OCI-LY3 (cell line): Measurements from ENCODE around the gene GSTA3.

ENCODE experiments used
- H2AFZ ChIP-seq: fragments of 200-600, 300-600 bp; shearing (Covaris generic); 2 replicates; pipeline ENCODE4 v1.6.0; 2014; ENCODE audit warnings: antibody characterized with exemption, low read depth, low read length
- H3K27ac ChIP-seq: fragments of 200-600, 300-600 bp; sonication (generic); 2 replicates; pipeline ENCODE4 v1.5.1; 2014; ENCODE audit warnings: mild to moderate bottlenecking, low read length, moderate library complexity, mixed read lengths
- H3K27me3 ChIP-seq: fragments of 200-600, 300-600 bp; sonication (generic); 2 replicates; pipeline ENCODE4 v1.6.1; 2014; ENCODE audit warnings: low read depth, low read length, mixed read lengths
- H3K36me3 ChIP-seq: fragments of 200-600, 300-600 bp; sonication (generic); replicated peaks from 2 replicates; pipeline ENCODE3; 2014; ENCODE audit warnings: low read depth, low read length, mixed read lengths
- H3K4me1 ChIP-seq: fragments of 300-600, 200-600 bp; sonication (generic); 2 replicates; pipeline ENCODE4 v1.6.1; 2014; ENCODE audit warnings: low read length, mixed read lengths
- H3K4me2 ChIP-seq: fragments of 200-600, 300-600 bp; sonication (generic); 2 replicates; pipeline ENCODE4 v1.6.1; 2014; ENCODE audit warnings: low read length, mixed read lengths
- H3K4me3 ChIP-seq: fragments of 300-600, 200-600 bp; sonication (generic); 2 replicates; pipeline ENCODE4 v1.5.1; 2014; ENCODE audit warnings: antibody characterized with exemption, mild to moderate bottlenecking, low read length, moderate library complexity
- H3K79me2 ChIP-seq: fragments of 300-600, 200-600 bp; shearing (Covaris generic); 2 replicates; pipeline ENCODE4 v1.6.1; 2014; ENCODE audit warnings: mild to moderate bottlenecking, low read length, mixed read lengths
- H3K9ac ChIP-seq: fragments of 300-600, 200-600 bp; shearing (Covaris generic); 2 replicates; pipeline ENCODE4 v1.6.0; 2014; ENCODE audit warnings: mild to moderate bottlenecking, low read length, moderate library complexity
- H3K9me3 ChIP-seq: fragments of 200-600, 300-600 bp; shearing (Covaris generic); 2 replicates; pipeline ENCODE4 v1.6.1; 2014; ENCODE audit warnings: low read length, mixed read lengths; ENCODE audit not compliant: insufficient read depth
- H4K20me1 ChIP-seq: fragments of 200-600, 300-600 bp; sonication (generic); 2 replicates; pipeline ENCODE4 v1.6.1; 2016; ENCODE audit warnings: low read length, mixed read lengths; ENCODE audit not compliant: insufficient read depth
- EZH2phosphoT487 ChIP-seq: fragments of 200-600 bp; shearing (Covaris generic); IDR thresholded peaks from 2 replicates; pipeline ENCODE4 v1.6.1; 2018; ENCODE audit warnings: antibody characterized with exemption, mixed run types, low read depth
- TF ChIP-seq, protein P1 (sequence below): fragments of 200-600, 300-600 bp; sonication (generic); IDR thresholded peaks from 2 replicates; pipeline ENCODE4 v1.5.1; 2014; ENCODE audit warnings: antibody characterized with exemption, low read length, low read depth

The GSTA3 gene

DNA sequence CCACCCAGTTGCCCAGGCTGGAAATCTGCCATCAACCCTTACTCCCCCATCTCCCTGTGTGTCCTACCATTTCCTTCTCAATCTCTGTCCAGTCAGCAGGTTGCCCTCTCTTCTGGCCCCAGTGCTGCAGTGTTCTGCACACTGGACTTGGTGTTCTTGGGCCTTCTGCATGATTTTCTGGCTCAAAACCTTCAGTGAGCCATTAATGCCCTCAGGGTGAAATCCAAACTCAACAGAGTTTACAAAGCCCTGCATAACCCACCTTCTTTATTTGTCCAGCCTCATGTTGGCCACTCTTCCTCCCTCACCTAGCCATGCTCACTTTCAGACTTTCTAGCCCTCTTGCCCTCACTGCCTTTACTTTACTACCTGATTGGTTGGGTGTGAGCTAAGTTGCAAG, 5.0 kb upstream of the GSTA3 start:
- H2AFZ ChIP-seq = no peak overlapping the region
- peaks cover 2% of the 10 kb centered on the region for H3K4me1 ChIP-seq
- no peaks in the 10 kb centered on the region for H3K9me3 ChIP-seq
- TF ChIP-seq EZH2phosphoT487 = no peak
- TF ChIP-seq, protein P1, sequence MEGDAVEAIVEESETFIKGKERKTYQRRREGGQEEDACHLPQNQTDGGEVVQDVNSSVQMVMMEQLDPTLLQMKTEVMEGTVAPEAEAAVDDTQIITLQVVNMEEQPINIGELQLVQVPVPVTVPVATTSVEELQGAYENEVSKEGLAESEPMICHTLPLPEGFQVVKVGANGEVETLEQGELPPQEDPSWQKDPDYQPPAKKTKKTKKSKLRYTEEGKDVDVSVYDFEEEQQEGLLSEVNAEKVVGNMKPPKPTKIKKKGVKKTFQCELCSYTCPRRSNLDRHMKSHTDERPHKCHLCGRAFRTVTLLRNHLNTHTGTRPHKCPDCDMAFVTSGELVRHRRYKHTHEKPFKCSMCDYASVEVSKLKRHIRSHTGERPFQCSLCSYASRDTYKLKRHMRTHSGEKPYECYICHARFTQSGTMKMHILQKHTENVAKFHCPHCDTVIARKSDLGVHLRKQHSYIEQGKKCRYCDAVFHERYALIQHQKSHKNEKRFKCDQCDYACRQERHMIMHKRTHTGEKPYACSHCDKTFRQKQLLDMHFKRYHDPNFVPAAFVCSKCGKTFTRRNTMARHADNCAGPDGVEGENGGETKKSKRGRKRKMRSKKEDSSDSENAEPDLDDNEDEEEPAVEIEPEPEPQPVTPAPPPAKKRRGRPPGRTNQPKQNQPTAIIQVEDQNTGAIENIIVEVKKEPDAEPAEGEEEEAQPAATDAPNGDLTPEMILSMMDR = no peak
- no peak overlapping the region for H3K27ac ChIP-seq
- no peaks in the 10 kb centered on the region for H3K36me3 ChIP-seq
- H3K4me3 ChIP-seq = no peak overlapping the region
- H3K4me2 ChIP-seq = no peak overlapping the region
- no peak overlapping the region for H3K9ac ChIP-seq
- H3K27me3 ChIP-seq = no peaks in the 10 kb centered on the region
- no peaks in the 10 kb centered on the region for H4K20me1 ChIP-seq
- H3K79me2 ChIP-seq = no peaks in the 10 kb centered on the region

DNA sequence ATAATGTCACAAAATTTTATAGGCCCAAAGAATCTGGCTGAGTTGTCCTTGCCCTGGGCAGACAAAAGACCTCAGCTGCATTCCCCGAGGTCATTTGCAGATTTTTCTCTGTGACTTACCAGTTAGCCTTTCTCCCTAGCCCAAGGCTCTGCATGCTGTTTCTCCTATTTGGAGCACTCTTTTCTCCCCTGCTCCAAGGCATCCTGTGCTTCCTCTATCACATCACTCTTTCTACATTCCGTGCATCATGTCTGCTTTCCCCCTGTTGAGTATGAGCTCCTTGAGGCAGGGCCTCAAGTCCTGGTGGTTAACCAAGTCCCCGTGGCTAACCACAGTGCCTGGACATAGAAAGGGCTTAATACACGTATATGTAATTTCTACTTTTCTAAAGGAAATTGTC, 593 bp upstream of the GSTA3 start:
- H3K9me3 ChIP-seq = no peaks in the 10 kb centered on the region
- H4K20me1 ChIP-seq = no peaks in the 10 kb centered on the region
- no peak overlapping the region for H3K4me3 ChIP-seq
- no peaks in the 10 kb centered on the region for H3K27me3 ChIP-seq
- TF ChIP-seq EZH2phosphoT487 = no peak
- TF ChIP-seq, protein P1 = no peak
- H3K4me2 ChIP-seq = no peak overlapping the region
- H3K9ac ChIP-seq = no peak overlapping the region
- no peak overlapping the region for H3K27ac ChIP-seq
- H3K36me3 ChIP-seq = no peaks in the 10 kb centered on the region
- no peak overlapping the region for H2AFZ ChIP-seq
- no peaks in the 10 kb centered on the region for H3K79me2 ChIP-seq
- H3K4me1 ChIP-seq = no peaks in the 10 kb centered on the region

DNA sequence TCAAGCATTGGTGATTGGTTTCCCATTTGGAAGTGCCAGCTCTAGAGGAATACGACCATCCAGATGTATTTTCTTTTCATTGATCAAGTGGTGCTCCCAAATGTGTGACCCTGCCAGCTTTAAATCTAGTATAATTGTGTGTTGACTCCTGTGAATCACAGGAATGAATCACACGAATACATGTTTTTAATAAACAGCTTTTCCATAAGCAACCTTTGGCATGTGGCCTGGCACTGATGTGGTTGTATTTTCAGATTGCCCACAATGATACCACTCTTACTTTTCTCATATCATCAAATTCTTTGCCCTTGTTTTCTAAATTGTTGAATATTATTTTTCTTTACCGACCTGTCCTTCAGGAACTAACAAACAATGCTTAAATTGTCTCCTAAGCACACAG, 367 bp downstream of the GSTA3 start:
- no peak overlapping the region for H3K27ac ChIP-seq

DNA sequence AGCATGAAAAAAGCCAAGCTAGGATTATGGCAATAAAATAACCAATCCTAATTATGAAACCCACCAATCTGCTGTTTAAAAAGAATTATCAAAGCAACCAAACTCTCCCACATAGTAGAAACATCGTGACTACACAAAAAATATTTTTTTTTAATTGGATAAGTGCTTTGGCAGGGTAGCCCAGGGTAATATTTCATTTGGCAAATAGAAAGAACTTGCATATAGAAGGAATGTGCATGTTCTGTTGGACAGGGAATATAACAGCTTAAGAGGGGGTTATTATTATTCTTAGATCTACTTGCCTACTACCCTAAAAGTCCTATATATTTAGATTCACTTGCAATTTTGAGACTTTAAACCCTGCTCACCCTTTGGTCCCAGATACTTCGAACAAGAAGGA, 972 bp downstream of the GSTA3 start:
- Histone ChIP-seq H3K27me3 (no peaks in the 10 kb centered on the region), H2AFZ (no peak overlapping the region), H4K20me1 (no peaks in the 10 kb centered on the region), H3K79me2 (no peaks in the 10 kb centered on the region), H3K4me3 (no peak overlapping the region), H3K4me2 (no peak overlapping the region), H3K9me3 (no peaks in the 10 kb centered on the region), H3K4me1 (no peaks in the 10 kb centered on the region), H3K27ac (no peak overlapping the region), H3K9ac (no peak overlapping the region), H3K36me3 (no peaks in the 10 kb centered on the region)
- no peak for TF ChIP-seq EZH2phosphoT487
- TF ChIP-seq, protein P1 = no peak

More for the DNA sequence above, 367 bp downstream of the GSTA3 start:
- Histone ChIP-seq H3K4me3 (no peak overlapping the region), H4K20me1 (no peaks in the 10 kb centered on the region), H3K27me3 (no peaks in the 10 kb centered on the region), H3K9me3 (no peaks in the 10 kb centered on the region), H3K36me3 (no peaks in the 10 kb centered on the region), H3K4me2 (no peak overlapping the region), H2AFZ (no peak overlapping the region), H3K4me1 (no peaks in the 10 kb centered on the region), H3K79me2 (no peaks in the 10 kb centered on the region), H3K9ac (no peak overlapping the region)
- no peak for TF ChIP-seq EZH2phosphoT487
- TF ChIP-seq, protein P1 = no peak
